ENCODE measurements around the gene TNNI2.

The TNNI2 gene

DNA sequence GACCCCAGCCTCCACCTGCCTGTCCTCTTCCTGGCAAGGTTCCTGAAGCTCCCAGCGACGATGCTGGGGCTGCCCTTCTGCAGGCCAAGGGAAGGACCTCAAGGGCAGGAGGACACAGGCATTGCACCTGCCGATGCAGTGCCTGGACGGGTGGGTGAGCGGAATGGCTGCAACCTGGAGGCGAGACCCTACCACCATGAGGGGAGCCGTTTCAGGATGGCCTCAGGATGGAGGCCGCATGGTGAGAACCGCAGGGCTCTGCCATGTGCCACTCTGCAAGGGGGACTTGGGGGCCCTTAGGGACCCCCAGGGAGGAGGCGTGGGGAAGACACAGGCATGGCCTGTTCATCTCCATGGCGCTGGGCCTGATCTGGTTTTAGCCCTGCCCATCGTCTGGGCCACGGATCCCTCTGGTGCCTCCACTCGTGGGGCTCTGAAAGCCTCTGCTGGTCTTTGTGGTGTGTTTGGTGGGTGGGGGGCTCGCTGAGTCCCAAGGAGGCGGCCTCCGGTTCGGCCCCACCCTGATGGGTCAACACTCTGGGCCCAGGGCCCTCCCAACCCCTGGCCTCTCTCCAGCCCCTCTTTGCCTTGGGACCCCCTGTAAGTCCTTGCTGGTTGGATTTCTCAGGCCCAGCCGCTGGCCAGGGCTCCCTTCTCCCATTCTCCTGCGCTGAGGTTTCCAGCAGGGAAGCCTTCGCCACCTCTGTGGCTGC is 12.8 kb downstream of the TNNI2 start:
- no peak overlapping the region for H3K4me3 ChIP-seq (ENCODE audit: low read length)
- TF ChIP-seq CTCF (conservative IDR thresholded peaks at IDR 0.05; ENCODE audit: low read length): no peak
- DNase-seq (ENCODE audit: low read depth): no peak

DNA sequence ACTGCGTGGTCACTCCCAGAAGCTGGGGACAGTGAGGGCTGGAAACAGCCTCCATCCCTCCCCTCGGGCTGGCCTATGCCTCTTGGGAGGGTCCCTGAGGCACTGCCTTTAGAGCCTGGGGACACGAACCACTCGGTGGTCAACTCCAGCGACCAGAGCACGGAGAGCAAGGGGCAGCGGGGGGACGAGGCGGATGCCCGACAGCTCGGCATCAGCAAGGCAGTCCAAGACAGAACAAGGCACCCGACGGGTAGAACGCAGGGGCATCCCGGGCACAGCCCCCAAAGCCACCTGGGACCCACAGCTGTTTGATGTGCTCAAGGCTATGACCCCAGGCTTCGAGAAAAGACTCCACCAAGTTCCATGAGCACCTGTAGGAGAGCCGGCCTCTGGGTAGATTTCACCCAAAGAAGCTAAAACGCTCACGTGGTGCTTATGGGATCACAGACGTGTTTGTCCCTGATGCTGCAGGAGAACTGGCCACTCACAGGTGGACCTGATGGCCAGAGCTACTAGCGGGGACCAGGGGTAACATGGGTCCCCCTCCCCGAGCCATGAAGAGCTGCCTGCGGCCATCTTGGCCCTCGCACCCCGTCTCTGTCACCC is 13.6 kb downstream of the TNNI2 start:
- TF ChIP-seq CTCF (conservative IDR thresholded peaks at IDR 0.05; ENCODE audit: low read length): no peak
- no peak overlapping the region for H3K4me3 ChIP-seq (ENCODE audit: low read length)
- no peak for DNase-seq (ENCODE audit: low read depth)

GRCh38 chr11:1852877-1853276 is 14.1 kb downstream of the TNNI2 start, which contains the start of gene LSP1:
Gene LSP1, plus strand, starts transcription at chr11:1853084. Its CDS starts 61 bp downstream, at chr11:1853145.
- no peak for DNase-seq (ENCODE audit: low read depth)
- H3K4me3 ChIP-seq (ENCODE audit: low read length): no peak within 1 kb of the TSS
- TF ChIP-seq CTCF (conservative IDR thresholded peaks at IDR 0.05; ENCODE audit: low read length): no peak

DNA sequence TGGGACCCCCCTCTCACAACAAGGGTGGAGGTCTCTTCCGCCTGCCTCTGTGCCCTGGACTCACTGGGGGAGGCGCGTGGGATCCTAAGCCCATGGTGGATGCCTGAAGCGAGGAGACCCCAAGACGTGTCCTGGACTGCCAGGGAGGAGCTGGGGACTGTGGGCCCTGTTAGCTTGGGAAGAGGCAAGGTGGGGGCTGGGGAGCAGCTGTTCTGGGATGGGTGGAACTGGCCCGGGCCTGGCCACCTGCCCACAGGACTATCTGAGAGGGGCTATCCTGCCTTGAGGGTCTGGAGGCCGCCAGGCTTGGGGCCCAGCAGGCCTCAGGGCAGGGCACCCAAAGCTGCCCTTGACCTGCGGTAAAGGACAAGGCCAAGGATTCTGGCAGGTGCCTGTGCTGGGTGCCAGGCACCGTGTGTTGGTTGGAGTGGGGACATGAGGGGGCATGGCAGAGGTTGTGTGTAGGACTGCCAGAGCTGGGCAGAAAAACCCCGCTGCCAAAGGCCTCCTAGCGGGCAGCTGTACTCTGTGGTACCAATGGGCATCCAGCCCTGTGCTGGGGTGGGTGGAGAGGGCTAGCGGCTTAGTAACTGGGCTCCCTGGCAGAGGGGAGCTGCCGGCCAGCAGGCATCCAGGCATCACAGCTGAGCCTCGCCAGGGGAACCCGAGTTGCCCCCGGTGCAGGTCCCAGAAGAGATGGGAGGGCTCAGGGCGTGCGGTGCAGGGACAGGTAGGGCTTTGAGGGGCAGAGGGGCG is 14.8 kb downstream of the TNNI2 start:
- no peak for DNase-seq (ENCODE audit: low read depth)
- no peak for TF ChIP-seq CTCF (conservative IDR thresholded peaks at IDR 0.05; ENCODE audit: low read length)
- no peak overlapping the region for H3K4me3 ChIP-seq (ENCODE audit: low read length)

DNA sequence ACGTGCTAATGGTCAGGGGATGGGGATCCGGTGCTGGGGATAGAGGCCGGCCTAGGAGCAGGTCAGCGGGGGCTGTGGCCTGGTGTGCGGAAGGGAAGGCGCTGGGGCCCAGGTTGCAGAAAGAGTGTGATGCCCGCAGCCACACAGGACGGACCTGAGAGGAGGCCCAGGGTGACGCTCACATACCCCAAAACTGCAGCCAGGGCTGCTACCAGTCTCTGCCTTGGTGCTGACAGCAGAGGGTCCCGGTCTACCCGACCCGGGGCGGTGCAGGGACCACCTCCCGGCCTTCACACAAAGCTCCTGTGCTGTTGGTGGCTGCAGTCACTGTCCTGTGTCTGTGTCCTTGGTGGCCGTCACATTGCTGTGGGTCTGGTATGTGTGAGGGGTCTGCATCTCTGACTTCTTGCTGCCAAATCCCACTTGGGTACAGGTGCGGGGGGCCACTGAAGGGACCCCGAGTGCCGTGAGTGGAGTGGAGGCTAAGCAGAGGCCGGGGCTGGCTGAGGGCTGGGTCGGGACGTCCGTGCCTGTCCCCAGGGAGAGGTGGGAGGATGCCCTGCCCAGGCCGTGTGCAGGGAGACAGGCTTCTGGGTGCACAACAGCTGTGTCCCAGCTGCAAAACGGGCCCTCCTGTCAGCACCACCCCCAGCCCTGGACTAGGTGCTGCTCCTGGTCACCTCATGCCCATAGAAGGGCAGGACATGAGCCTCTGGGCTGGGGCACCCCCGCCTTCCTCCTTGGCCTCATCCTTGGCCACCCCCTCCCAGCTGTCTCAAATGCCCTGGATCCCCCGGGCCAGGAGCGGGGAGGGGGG is 15.6 kb downstream of the TNNI2 start:
- H3K4me3 ChIP-seq (ENCODE audit: low read length): no peak overlapping the region
- TF ChIP-seq CTCF (conservative IDR thresholded peaks at IDR 0.05; ENCODE audit: low read length): no peak
- DNase-seq (ENCODE audit: low read depth): no peak

DNA sequence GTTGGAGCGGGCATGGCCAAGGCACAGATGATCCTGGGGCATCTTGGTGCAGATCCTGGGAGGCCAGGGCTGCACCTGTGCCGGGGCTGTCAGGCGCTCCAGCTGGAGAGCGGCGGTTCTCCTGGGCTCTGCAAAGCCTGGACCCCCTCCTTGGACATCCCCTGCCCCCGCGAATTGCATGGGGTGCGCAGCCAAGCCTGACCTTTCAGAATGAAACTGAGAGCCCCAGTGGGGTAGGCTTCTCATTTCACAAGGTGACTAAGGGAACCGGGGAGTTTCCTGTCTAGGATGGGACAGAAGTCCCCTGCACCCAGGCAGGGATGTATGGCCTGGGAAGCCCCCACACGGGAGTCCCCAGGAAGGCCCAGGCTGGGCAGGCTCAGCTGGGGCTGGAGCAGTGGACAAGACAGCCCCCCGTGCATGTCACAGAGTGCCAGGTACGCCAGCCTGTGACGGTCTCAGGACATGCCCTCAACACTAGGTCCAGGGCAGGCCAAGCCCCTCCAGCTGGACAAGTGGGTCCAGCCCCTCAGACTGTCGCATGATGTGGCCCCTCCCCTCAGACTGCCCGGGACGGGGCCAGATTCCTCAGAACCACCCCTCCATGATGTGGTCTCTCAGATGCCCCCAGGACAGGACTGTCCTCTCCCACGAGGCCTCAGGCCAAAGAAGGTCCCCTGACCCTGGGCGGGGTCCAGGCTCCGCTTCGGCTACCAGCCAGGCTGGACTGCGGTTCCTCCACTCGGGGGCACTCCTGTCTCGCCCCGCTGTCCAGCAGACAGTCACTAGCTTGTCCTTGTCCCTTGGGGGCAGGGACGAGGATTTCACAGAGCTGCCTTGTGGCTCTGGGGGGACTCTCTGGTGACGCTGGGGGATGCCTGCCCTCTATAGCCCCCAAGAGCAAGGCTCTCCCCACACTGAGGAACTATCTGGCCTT is 16.4 kb downstream of the TNNI2 start:
- no peak for TF ChIP-seq CTCF (conservative IDR thresholded peaks at IDR 0.05; ENCODE audit: low read length)
- DNase-seq (ENCODE audit: low read depth): no peak
- H3K4me3 ChIP-seq (ENCODE audit: low read length): no peak overlapping the region

Data from AG10803 (cell line).